Endodermal cell (in vitro differentiated cells): Measurements from ENCODE around the gene NEBL. TPM values are rescaled to one million over a fixed set of nuclear protein-coding genes. Genes with fewer than 3 reads are reported as not detected.

Experiments used
- DNase-seq: peaks from one replicate; pipeline ENCODE4 v3.0.0-alpha.2; 2017
- H3K27ac ChIP-seq: 2 replicates; pipeline ENCODE4 v1.5.1; 2013; ENCODE audit warnings: mild to moderate bottlenecking, low read depth, low read length, moderate library complexity
- H3K27me3 ChIP-seq: 2 replicates; pipeline ENCODE4 v1.6.1; 2013; ENCODE audit warnings: mild to moderate bottlenecking, low read length, moderate library complexity; ENCODE audit not compliant: insufficient read depth, control insufficient read depth, poor library complexity, severe bottlenecking
- H3K36me3 ChIP-seq: 2 replicates; pipeline ENCODE4 v1.7.0; 2013; ENCODE audit warnings: mild to moderate bottlenecking, low read length, moderate library complexity; ENCODE audit not compliant: control insufficient read depth, insufficient read depth
- H3K4me1 ChIP-seq: one replicate; pipeline ENCODE4 v1.7.0; 2013; ENCODE audit warnings: low read length; ENCODE audit not compliant: control insufficient read depth, insufficient read depth
- H3K4me3 ChIP-seq: 2 replicates; pipeline ENCODE4 v1.5.1; 2013; ENCODE audit warnings: mild to moderate bottlenecking, low read length, moderate library complexity
- H3K9ac ChIP-seq: 2 replicates; pipeline ENCODE4 v1.6.1; 2013; ENCODE audit warnings: mild to moderate bottlenecking, low read length, moderate library complexity; ENCODE audit not compliant: poor library complexity, severe bottlenecking; ENCODE audit errors: extremely low read depth
- H3K9me3 ChIP-seq: 2 replicates; pipeline ENCODE4 v1.6.1; 2013; ENCODE audit warnings: mild to moderate bottlenecking, low read length, moderate library complexity; ENCODE audit not compliant: control insufficient read depth
- H3K27ac Mint-ChIP-seq: 2 replicates; pipeline ENCODE4 v1.8.0; 2020; ENCODE audit warnings: mixed read lengths
- H3K27me3 Mint-ChIP-seq: 2 replicates; pipeline ENCODE4 v1.8.0; 2021; ENCODE audit warnings: mild to moderate bottlenecking, mixed read lengths; ENCODE audit not compliant: insufficient read depth
- H3K36me3 Mint-ChIP-seq: 2 replicates; pipeline ENCODE4 v1.8.0; 2020; ENCODE audit warnings: low read depth, mixed read lengths
- H3K4me1 Mint-ChIP-seq: 2 replicates; pipeline ENCODE4 v1.8.0; 2020; ENCODE audit warnings: mixed read lengths
- H3K4me3 Mint-ChIP-seq: 2 replicates; pipeline ENCODE4 v1.8.0; 2020; ENCODE audit warnings: mild to moderate bottlenecking, moderate library complexity, mixed read lengths
- H3K9me3 Mint-ChIP-seq: 2 replicates; pipeline ENCODE4 v1.8.0; 2020; ENCODE audit warnings: mild to moderate bottlenecking, mixed read lengths
- WGBS, 2 experiments: methylation state at CpG; one replicate each; pipeline versions ENCODE4 v1.1.5 to v1.1.7; 2013; ENCODE audit warnings: missing lambda C conversion rate in 2 of 2, mixed read lengths in 1 of 2; ENCODE audit not compliant: insufficient coverage in 1 of 2, insufficient read length in 1 of 2; 5-methylcytosine and 5-hydroxymethylcytosine counted together
- total RNA-seq, 2 donors: library from RNA; stranded (reverse); fragmentation: NEBNext Ultra II Directional in 1 of 2; extraction: Animal tissue kit (Norgen Biotek cat#: 25700) in 1 of 2; gene quantifications; 2 replicates in 1 of 2; 3 replicates in 1 of 2; pipeline ENCODE4 v1.2.1, GENCODE V29; 2021
- TF ChIP-seq, protein P1 (sequence below): fragments of 200-600 bp; sonication (generic); conservative IDR thresholded peaks from 2 replicates; pipeline ENCODE4 v1.5.0; 2021; ENCODE audit warnings: antibody characterized with exemption, mild to moderate bottlenecking

NEBL gene
- total RNA-seq, 2 donors from 2014 or later, result 39.8 to 61.6 TPM

- no peaks in the 10 kb centered on the region for H3K4me1 Mint-ChIP-seq
- 95 to 96% methylated on average over 7 to 8 of the region's 8 CpGs for WGBS, 2 experiments
These were observed 38.2 kb upstream of the NEBL start for GRCh38 chr10:20935301-20935700.

GRCh38 chr10:20933705-20934104 is 36.6 kb upstream of the NEBL start:
- Mint-ChIP-seq H3K27me3 (no peaks in the 10 kb centered on the region), H3K4me3 (no peak overlapping the region), H3K36me3 (peaks cover 53% of the 10 kb centered on the region), H3K9me3 (peaks cover 41% of the 10 kb centered on the region), H3K27ac (no peak overlapping the region), H3K4me1 (no peaks in the 10 kb centered on the region)
- Histone ChIP-seq H3K4me3 (no peak overlapping the region), H3K9ac (no peak overlapping the region), H3K9me3 (peaks cover 41% of the 10 kb centered on the region), H3K4me1 (no peaks in the 10 kb centered on the region), H3K27me3 (no peaks in the 10 kb centered on the region), H3K36me3 (no peaks in the 10 kb centered on the region), H3K27ac (no peak overlapping the region)
- WGBS, 2 experiments, result 98% methylated on average over 2 of the region's 2 CpGs; no CpG with 5 or more reads in 1 of the 2 experiments
- TF ChIP-seq, protein P1, sequence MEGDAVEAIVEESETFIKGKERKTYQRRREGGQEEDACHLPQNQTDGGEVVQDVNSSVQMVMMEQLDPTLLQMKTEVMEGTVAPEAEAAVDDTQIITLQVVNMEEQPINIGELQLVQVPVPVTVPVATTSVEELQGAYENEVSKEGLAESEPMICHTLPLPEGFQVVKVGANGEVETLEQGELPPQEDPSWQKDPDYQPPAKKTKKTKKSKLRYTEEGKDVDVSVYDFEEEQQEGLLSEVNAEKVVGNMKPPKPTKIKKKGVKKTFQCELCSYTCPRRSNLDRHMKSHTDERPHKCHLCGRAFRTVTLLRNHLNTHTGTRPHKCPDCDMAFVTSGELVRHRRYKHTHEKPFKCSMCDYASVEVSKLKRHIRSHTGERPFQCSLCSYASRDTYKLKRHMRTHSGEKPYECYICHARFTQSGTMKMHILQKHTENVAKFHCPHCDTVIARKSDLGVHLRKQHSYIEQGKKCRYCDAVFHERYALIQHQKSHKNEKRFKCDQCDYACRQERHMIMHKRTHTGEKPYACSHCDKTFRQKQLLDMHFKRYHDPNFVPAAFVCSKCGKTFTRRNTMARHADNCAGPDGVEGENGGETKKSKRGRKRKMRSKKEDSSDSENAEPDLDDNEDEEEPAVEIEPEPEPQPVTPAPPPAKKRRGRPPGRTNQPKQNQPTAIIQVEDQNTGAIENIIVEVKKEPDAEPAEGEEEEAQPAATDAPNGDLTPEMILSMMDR, result no peak
- no peak for DNase-seq

More at GRCh38 chr10:20935301-20935700, 38.2 kb upstream of the NEBL start:
- Mint-ChIP-seq H3K36me3 (peaks cover 58% of the 10 kb centered on the region), H3K4me3 (no peak overlapping the region), H3K27me3 (no peaks in the 10 kb centered on the region), H3K9me3 (peaks cover 52% of the 10 kb centered on the region), H3K27ac (no peak overlapping the region)
- no peak for DNase-seq
- Histone ChIP-seq H3K4me1 (no peaks in the 10 kb centered on the region), H3K27ac (no peak overlapping the region), H3K4me3 (no peak overlapping the region), H3K36me3 (no peaks in the 10 kb centered on the region), H3K27me3 (no peaks in the 10 kb centered on the region), H3K9ac (no peak overlapping the region), H3K9me3 (peaks cover 41% of the 10 kb centered on the region)
- TF ChIP-seq, protein P1, result no peak

DNA sequence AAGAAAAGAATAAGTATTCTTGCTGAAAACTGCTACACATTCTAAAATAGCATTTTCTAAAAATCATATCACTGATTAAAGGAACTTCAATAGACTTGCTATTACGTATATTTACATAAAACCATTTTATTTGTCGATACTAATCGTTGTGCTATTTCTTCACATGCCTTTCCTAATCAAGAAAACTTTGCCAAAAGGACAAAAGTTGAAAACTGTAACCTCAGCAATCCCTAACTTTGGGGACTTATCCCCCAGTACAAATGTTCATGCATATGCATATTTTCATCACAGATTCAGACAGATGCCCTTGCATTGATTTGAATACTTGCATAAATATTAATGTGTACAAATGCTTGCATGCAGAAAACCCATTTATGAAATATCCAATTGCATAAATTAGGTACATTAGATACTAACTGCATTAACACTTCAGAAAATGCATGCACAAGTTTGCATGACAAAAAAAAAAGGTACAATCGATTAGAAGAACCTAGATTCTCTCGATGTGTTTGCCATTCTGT is 35.6 kb upstream of the NEBL start:
- H3K4me1 Mint-ChIP-seq, result no peaks in the 10 kb centered on the region

More for the DNA sequence above, 35.6 kb upstream of the NEBL start:
- Histone ChIP-seq H3K4me3 (no peak overlapping the region), H3K9me3 (peaks cover 34% of the 10 kb centered on the region), H3K27ac (no peak overlapping the region), H3K9ac (no peak overlapping the region), H3K36me3 (no peaks in the 10 kb centered on the region), H3K27me3 (no peaks in the 10 kb centered on the region), H3K4me1 (no peaks in the 10 kb centered on the region)
- Mint-ChIP-seq H3K36me3 (peaks cover 44% of the 10 kb centered on the region), H3K27ac (no peak overlapping the region), H3K9me3 (peaks cover 31% of the 10 kb centered on the region), H3K27me3 (no peaks in the 10 kb centered on the region), H3K4me3 (no peak overlapping the region)
- 96 to 100% methylated on average over 4 to 5 of the region's 5 CpGs for WGBS, 2 experiments
- TF ChIP-seq, protein P1, result no peak
- no peak for DNase-seq
